SK-MEL-5 (cell line): ENCODE data around the gene LEFTY2. TPM values are rescaled to one million over a fixed set of nuclear protein-coding genes. Genes with fewer than 3 reads are reported as not detected.
A peak's percentile ranks its signal among the peaks of the same experiment; 100 is the strongest.
"Not testable (repeated sequence)": the region's sequence is repeated elsewhere in the genome, so short reads cannot be mapped to it uniquely, and the experiment has no call there.

Source experiments
- DNase-seq: peaks from one replicate; pipeline ENCODE4 v3.0.0-alpha.2; 2016; ENCODE audit warnings: low read depth, low spot score
- in situ Hi-C: cut with HindIII; loops from 2 replicates; pipeline ENCODE4 v1.10.0; 2016; ENCODE audit warnings: low sequenced_read_pairs, high pct_unique_total_duplicates, low pct_unique_long_range_greater_than_20kb
- total RNA-seq: library from RNA; depleted of rRNA; stranded (reverse); fragments of >200 nt; shearing (Covaris generic); gene quantifications from 2 replicates; pipeline ENCODE4 v1.2.3, GENCODE V29; 2014

Gene LEFTY2
- total RNA-seq, 1 experiment from 2014 or later = not detected

DNA sequence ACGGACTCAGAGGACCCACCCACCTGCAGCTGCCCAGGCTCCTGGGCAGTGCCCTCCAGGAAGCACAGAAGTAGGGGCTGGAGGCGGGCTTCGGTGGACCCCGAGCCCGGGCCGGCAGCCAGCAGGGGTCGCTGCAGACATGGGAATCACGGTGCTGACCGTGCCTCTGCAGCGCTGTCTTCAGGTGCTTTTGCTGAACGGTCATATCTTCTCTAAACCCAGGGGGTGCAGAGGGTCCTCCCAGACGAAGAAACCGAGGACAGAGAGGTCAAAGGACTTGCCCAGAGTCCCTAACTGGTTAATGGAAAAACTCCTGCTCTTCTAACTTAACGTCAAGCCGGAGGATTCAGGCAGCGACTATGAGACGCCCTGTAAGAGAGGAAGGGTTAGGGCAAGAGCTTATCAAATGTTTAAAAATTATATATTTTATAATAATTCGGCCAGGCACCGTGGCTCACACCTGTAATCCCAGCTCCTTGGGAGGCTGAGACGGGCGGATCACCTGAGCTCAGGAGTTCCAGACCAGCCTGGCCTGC is 21.5 kb upstream of the LEFTY2 start:
- in situ Hi-C loops = no loop called here
- peak; percentile 69 for DNase-seq

DNA sequence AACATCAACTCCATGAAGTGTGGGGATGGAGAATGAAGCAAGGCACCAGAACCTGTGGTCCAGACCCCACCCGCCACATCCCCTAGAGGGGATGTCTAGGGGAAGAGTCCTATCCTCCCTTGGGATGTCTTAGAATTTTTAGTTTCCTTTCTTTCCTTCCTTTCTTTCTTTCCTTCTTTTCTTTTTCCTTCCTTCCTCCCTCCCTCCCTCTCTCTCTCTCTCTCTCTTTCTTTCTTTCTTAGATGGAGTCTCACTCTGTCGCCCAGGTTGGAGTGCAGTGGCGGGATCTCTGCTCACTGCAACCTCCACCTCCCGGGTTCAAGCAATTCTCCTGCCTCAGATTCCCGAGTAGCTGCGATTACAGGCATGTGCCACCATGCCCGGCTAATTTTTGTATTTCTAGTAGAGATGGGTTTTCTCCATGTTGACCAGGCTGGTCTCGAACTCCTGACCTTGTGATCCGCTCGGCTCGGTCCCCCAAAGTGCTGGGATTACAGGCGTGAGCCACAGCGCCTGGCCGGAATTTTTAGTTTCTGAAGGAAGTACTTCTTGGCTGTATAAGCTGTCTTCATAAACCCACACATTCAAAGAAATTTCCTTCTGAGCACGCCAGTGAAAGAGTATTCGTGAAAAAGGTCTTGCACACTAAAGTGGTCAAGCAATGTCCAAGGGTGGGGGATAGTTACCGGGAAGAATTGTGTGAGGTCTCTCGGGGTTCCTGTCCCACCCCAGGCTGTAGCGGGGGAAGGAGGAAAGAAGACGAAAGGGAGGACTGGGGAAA is 20.8 kb upstream of the LEFTY2 start:
- no peak for DNase-seq
- in situ Hi-C loops = no loop called here

- DNase-seq = no peak
- in situ Hi-C loops = no loop called here
Measured at GRCh38 chr1:225958041-225958440, 17.0 kb upstream of the LEFTY2 start.

DNA sequence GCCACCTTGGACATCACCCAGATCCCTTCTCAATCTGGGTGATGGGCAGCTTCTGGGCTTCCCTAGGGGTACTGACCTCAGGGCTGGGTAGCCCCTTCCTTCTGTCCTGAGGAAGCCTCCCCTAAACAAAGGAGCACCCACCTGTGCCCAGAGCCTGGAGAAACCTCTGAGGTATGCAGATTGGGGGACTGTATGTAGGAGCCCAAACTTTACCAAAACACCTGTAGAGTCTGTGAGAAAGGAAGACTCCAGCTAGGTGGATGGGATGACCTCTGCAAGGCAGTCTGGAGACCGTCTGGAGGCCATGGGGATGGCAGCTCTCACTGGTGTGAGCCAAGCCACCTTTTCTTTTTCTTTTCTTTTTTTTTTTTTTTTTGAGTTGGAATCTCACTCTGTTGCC is 13.7 kb upstream of the LEFTY2 start:
- in situ Hi-C loops = no loop called here
- no peak for DNase-seq

DNA sequence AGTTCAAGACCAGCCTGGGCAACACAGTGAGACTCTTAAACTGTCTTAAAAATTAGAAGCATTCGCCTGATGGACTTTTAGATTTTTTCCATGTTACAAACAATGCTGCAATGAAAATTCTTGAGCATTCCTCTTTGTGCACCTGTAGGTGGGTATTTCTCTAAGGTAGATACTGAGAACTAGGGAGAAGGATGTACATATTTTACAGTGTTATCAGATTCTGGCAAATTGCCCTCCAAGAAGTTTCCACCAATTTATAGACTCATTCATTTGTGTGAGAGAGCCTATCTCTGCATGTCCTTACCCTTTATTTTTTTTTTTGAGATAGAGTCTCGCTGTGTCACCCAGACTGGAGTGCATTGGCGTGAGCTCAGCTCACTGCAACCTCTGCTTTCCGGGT is 12.3 kb upstream of the LEFTY2 start:
- in situ Hi-C loops = no loop called here
- no peak for DNase-seq

DNA sequence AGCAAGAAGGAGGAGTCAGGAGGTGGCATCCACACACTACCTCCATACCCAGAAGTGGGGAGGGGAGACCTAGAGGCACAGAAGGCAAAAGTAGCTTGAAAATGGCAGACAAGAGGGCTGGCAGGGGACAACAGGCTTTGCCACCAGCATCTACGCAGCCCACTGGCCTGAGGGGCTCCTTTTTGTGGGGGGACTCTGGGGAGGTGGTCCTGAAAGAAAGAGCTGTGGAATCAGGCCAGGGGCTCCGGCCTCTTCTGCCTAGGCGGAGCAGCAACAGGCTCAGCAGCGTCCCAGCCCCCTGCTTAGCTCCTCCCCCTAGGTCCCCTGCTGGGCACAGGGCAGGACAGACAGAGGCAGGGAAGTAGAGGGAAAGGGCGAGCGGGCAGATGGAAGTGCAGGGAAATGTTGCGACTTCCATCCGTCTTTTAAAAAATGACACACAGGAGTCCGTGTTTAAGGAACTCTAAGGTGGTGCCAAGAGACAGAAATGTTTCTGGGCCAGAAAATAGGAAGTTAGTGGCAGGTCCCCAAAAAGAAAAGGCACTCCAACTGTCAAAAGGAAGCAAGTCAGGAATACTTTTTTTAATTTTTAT is 10.0 kb upstream of the LEFTY2 start:
- in situ Hi-C loops = no loop called here
- DNase-seq = no peak

DNA sequence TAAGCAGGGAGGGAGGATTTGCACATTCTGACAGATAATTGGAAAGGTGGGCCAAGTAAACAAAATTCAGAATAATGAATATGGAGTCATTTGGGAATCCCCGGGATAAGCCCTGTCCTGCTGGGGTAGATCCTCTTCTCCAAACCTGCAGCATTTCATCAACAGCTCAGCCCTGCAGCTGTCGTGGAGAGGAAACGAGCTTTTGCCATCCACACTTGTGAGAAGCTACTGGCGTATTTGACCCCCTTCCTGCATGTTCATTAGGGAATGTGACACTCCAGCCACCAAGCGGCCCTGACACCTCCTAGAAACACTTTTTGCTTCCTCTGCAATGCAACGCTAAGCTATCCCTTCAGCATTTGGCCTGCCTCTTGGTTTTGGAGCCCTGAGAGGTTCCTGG is 8.0 kb upstream of the LEFTY2 start:
- in situ Hi-C loops = no loop called here
- no peak for DNase-seq

DNA sequence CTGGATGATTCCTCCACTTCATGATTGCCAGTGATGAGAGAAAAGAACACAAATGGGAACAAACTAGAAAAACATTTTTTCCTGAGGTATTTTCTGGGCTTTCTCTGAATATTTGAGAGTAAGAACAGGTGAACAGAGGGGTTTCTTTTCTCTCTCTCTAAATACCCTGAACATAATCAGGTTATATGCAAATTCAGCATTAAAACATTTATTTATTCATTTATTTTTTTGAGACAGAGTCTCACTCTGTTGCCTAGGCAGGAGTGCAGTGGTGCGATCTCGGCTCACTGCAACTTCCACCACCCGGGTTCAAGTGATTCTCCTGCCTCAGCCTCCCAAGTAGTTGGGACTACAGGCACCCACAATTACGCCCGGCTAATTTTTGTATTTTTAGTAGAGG is 5.8 kb upstream of the LEFTY2 start:
- in situ Hi-C loops = no loop called here
- no peak for DNase-seq

DNA sequence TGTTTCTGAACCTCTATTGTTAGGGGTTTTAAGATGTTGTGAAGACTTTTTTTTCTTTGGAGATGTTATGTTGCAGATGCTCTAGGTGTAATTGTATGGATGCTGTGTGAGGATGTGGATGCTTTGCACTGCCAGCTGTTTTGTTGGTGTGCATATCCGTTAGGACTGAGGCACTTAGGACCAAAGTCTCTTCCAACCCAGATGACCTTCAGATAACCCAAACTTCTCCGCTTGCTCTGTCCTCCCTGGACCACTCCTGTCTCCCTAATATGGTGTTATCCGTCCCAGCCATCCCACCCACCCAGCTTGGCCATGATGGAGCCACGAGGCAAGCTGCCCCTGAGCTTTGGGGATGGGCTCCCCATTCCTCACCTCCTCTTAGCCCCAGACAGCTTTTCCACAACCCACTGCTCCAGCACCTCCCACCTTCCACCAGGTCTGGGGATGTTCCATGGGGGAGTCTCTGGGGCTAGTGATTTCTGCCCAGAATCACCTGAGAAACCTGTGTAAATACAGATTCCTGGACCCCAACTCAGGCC is 5.1 kb upstream of the LEFTY2 start:
- in situ Hi-C loops = no loop called here
- DNase-seq = no peak

GRCh38 chr1:225945564-225945963 is 4.5 kb upstream of the LEFTY2 start:
- in situ Hi-C loops = no loop called here
- no peak for DNase-seq

DNA sequence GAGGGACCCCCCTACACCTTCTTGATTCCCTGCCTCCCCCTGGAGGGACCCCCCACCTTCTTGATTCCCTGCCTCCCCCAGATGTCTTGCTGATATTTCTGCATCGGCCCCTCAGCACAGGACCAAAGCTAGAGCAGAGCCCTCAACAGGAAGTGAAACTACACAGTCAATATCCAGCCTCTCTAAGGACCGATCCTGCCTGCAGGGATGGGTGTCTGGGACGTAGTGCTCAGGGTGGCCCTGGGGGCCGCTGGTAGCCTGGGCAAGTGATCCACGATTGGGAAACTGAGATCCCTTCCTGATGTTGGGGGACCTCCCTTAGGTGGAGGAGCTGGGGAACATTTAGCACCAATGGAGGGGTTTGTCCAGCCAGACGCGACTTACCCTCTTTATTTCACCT is 3.9 kb upstream of the LEFTY2 start:
- no peak for DNase-seq
- in situ Hi-C loops = no loop called here

DNA sequence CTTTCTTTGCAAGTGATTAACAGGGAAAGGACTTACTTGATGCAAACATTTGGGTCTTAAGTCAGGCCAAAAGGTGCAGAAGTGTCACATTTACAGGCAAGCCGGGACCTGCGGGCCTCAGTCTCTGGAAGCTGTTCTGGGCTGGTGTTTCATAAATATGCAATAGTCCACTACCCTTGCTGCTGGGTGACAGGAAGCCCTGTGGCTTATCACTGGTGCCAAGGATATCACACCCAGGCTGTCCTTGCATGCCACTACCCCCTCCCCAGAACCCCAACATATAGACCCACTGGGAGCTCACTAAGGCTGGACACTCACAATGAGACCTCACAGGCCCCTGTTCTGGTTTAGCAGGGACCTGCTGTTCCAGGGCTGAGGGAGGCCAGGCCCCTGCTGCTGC is 3.4 kb upstream of the LEFTY2 start:
- no peak for DNase-seq
- in situ Hi-C loops = no loop called here

DNA sequence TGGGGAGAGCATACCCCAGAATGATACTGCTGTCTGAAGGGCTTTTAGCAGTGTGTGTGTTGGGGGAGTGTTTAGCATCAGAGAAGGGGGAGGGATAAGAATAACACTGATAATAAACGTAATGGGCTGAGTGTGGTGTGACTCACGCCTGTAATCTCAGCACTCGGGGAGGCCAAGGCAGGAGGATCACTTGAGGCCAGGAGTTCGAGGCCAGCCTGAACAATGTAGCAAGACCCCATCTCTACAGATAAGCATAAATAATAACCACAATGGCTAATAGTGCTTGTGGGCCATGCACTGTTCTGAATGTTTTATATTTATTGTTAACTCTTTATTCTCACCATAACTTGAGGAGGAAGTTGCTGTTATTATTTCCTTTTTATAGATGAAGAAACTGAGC is 2.6 kb upstream of the LEFTY2 start:
- in situ Hi-C loops = no loop called here
- DNase-seq = no peak

GRCh38 chr1:225942574-225942973 is 1.6 kb upstream of the LEFTY2 start:
- in situ Hi-C loops = no loop called here
- no peak for DNase-seq

- in situ Hi-C loops = no loop called here
- DNase-seq = no peak
Measured at GRCh38 chr1:225941942-225942222, 862 bp upstream of the LEFTY2 start.

- no peak for DNase-seq
- in situ Hi-C loops = no loop called here
Measured at GRCh38 chr1:225940385-225941151, 452 bp downstream of the LEFTY2 start.

DNA sequence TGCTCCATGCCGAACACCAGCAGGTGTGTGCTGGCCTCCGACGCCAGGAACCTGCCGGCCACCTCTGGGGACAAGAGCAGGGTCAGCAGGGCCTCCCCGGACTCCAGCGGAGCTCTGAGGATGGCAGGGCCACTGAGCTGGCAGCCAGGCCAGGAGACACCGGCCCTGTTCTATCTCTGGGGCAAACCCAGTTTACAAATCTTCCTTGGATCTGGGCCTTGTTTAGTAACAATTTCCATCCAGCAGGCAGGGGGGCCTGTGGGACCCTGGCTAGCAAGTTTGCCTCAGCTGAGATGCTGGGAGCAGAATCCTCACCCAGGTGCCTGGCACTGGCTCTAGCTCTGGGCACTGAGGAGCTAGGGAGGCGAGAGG is 1.1 kb downstream of the LEFTY2 start:
- DNase-seq, in situ Hi-C loops: not testable (repeated sequence)

DNA sequence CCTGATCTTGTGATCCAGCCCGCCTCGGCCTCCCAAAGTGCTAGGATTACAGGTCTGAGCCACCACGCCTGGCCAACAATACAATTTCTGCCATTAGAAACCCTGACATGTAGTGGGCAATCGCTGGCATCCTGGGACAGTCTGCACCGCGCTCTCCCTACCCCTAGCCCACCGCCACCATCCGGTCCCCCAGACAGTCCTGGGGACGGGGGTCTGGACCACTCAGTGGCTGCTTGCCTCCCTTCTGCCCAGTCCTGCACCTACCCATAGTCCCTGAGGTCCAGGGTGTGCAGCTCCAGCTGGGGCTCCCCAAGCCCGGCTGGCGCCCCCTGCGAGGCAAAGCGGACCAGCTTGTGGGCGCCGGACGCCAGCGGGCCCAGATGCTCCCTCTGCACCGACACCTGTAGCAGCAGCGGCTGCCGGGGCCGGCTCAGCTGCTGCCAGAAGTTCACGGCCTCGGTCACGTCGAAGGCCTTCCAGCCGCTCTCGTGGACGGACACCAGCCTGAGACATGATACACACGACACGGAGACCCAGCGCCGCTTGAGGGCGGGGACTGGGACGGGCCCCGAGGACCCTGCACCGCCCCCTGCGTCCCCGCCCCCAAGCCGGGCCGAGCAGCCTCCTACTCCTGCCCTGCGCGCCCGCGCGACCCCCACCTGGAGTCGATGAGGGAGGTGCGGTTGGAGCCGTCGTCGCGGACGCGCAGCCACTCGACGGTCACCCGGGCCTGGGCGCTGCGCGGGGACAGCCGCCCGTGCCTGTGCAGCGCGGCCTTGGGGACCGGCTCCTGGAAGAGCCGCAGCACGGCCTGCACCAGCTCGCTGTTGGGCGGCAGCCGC is 1.7 kb downstream of the LEFTY2 start:
- DNase-seq, in situ Hi-C loops: not testable (repeated sequence)
